ENCODE measurements around the gene OGFOD3.
A peak's percentile ranks its signal among the peaks of the same experiment; 100 is the strongest.
"Not testable (repeated sequence)": the region's sequence is repeated elsewhere in the genome, so short reads cannot be mapped to it uniquely, and the experiment has no call there.

The OGFOD3 gene

GRCh38 chr17:82418001-82418986 is at the start of gene OGFOD3, which contains the start of gene HEXD:
Gene OGFOD3, minus strand, starts transcription at chr17:82418586. Its CDS starts 101 bp downstream, at chr17:82418485.
Gene HEXD, plus strand, starts transcription at chr17:82418347. Its CDS starts 1,453 bp downstream, at chr17:82419800.
- DNase-seq: peak; percentile 96

GRCh38 chr17:82465023-82465603 is 46.7 kb upstream of the OGFOD3 start:
- DNase-seq: no peak

GRCh38 chr17:82464567-82464929 is 46.2 kb upstream of the OGFOD3 start:
- DNase-seq: no peak

- DNase-seq: no peak
Measured at GRCh38 chr17:82463925-82464566, 45.7 kb upstream of the OGFOD3 start.

- DNase-seq: no peak
Measured at GRCh38 chr17:82463391-82463790, 45.0 kb upstream of the OGFOD3 start.

- DNase-seq: no peak
Measured at GRCh38 chr17:82461827-82462524, 43.6 kb upstream of the OGFOD3 start.

GRCh38 chr17:82459936-82460335 is 41.5 kb upstream of the OGFOD3 start:
- DNase-seq: not testable (repeated sequence)

- DNase-seq: peak; percentile 70
Measured at GRCh38 chr17:82458885-82459424, 40.6 kb upstream of the OGFOD3 start.

- DNase-seq: peak; percentile 100
Measured at GRCh38 chr17:82458179-82458884, 39.9 kb upstream of the OGFOD3 start, which contains the start of gene NARF. Gene NARF, plus strand, starts transcription at chr17:82458741. Its CDS starts 63 bp downstream, at chr17:82458804.

- no peak for DNase-seq
Measured at GRCh38 chr17:82457929-82458178, 39.5 kb upstream of the OGFOD3 start.

- DNase-seq: peak; percentile 72
Measured at GRCh38 chr17:82457073-82457928, 38.9 kb upstream of the OGFOD3 start.

GRCh38 chr17:82453706-82454105 is 35.3 kb upstream of the OGFOD3 start:
- DNase-seq: not testable (repeated sequence)

- not testable (repeated sequence) for DNase-seq
Measured at GRCh38 chr17:82453151-82453550, 34.8 kb upstream of the OGFOD3 start.

GRCh38 chr17:82452162-82452561 is 33.8 kb upstream of the OGFOD3 start:
- no peak for DNase-seq

GRCh38 chr17:82450357-82451106 is 32.1 kb upstream of the OGFOD3 start, which contains the start of gene CYBC1:
Gene CYBC1, minus strand, starts transcription at chr17:82450752. Its CDS starts 1,498 bp downstream, at chr17:82449254.
- DNase-seq: peak; percentile 97

- no peak for DNase-seq
Measured at GRCh38 chr17:82449883-82450356, 31.5 kb upstream of the OGFOD3 start.

GRCh38 chr17:82449131-82449882 is 30.9 kb upstream of the OGFOD3 start:
- DNase-seq: peak; percentile 28

- DNase-seq: no peak
Measured at GRCh38 chr17:82447876-82448275, 29.5 kb upstream of the OGFOD3 start.

GRCh38 chr17:82446649-82447048 is 28.3 kb upstream of the OGFOD3 start:
- DNase-seq: no peak

Data from NCI-H69 (cell line).